ENCODE data around the gene SEMA3E. TPM values are rescaled to one million over a fixed set of nuclear protein-coding genes. Genes with fewer than 3 reads are reported as not detected.

The SEMA3E gene
- total RNA-seq, 3 donors from 2014 or later (not counting 1 experiment from before 2014, with no cell fraction given): not detected

DNA sequence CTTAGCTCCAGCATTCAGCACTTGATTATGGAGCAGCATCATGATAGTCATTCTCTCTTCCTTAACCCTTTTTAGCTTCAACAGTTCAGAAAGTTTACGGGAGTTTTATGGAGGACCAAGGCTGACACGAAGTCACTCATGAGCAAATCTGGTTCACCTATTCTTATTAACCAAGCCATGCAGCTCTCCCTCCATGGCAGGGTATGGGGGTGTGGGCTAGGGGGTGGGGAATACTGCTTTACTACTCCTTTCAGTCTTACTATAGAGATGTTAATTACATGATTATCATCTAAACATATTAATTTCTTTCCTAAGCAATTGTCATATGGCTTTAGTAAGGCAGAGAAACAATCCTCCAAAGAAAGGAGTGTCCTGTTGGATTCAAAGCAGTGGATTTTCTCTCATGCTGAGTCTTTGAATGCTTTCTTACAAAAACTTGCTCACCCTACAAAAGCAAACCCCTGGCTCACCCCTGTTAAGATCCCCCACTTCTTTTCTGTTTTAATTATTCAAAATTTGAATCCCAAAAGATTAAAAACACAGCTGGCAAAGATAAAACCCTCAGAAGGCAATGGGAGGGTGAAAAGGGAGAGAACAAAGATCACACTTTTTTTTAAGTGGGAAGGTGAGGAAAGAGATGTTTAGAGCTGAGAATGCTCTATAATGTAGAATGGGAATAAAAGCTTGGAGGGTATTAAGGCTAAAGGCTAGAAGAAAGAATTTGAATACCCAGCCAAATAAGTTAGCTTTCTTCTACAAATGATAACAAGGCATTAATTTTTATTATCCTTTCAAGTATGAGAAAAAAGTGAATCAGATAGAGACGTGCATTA, 46.4 kb upstream of the SEMA3E start:
- no peak overlapping the region for H3K4me3 ChIP-seq (ENCODE audit: low read length)
- H3K4me1 Mint-ChIP-seq: no peaks in the 10 kb centered on the region
- no peak overlapping the region for H3K4me3 Mint-ChIP-seq
- H3K27me3 Mint-ChIP-seq (ENCODE audit: low read depth in 2 of 2): no peaks in the 10 kb centered on the region
- H3K36me3 Mint-ChIP-seq: no peaks in the 10 kb centered on the region
- no peaks in the 10 kb centered on the region for H3K36me3 ChIP-seq (ENCODE audit: control insufficient read depth, insufficient read depth, low read length)
- 75% methylated on average over 2 of the region's 3 CpGs for WGBS (ENCODE audit: insufficient coverage)
- H3K4me1 ChIP-seq (ENCODE audit: control insufficient read depth, insufficient read depth, low read length): no peaks in the 10 kb centered on the region
- H3K27me3 ChIP-seq (ENCODE audit: control insufficient read depth, insufficient read depth, low read length): no peaks in the 10 kb centered on the region
- no peaks in the 10 kb centered on the region for H3K9me3 ChIP-seq (ENCODE audit: control insufficient read depth, insufficient read depth, low read length)
- no peak for ATAC-seq
- TF ChIP-seq CTCF (IDR thresholded peaks at IDR 0.05): no peak
- no peak for DNase-seq
- no peak overlapping the region for H3K27ac Mint-ChIP-seq
- intact Hi-C loops (cut with micrococcal nuclease): no loop called here
- peaks cover 20 to 26% of the 10 kb centered on the region in 2 donors for H3K9me3 Mint-ChIP-seq
- no peak overlapping the region for H3K27ac ChIP-seq (ENCODE audit: low read length)

GRCh38 chr7:83693256-83693655, 44.3 kb upstream of the SEMA3E start:
- peaks cover 14% of the 10 kb centered on the region in 2 donors for H3K9me3 Mint-ChIP-seq
- Histone ChIP-seq H3K36me3 (ENCODE audit: control insufficient read depth, insufficient read depth, low read length) (no peaks in the 10 kb centered on the region), H3K4me1 (ENCODE audit: control insufficient read depth, insufficient read depth, low read length) (no peaks in the 10 kb centered on the region), H3K9me3 (ENCODE audit: control insufficient read depth, insufficient read depth, low read length) (no peaks in the 10 kb centered on the region), H3K27ac (ENCODE audit: low read length) (no peak overlapping the region), H3K4me3 (ENCODE audit: low read length) (no peak overlapping the region), H3K27me3 (ENCODE audit: control insufficient read depth, insufficient read depth, low read length) (no peaks in the 10 kb centered on the region)
- 94% methylated on average over 1 of the region's 1 CpG for whole genome bisulfite sequencing (ENCODE audit: insufficient coverage)
- no peak for ATAC-seq
- H3K4me1 Mint-ChIP-seq: no peaks in the 10 kb centered on the region
- H3K27me3 Mint-ChIP-seq (ENCODE audit: low read depth in 2 of 2): no peaks in the 10 kb centered on the region
- no peak for TF ChIP-seq CTCF (IDR thresholded peaks at IDR 0.05)
- no peak overlapping the region for H3K27ac Mint-ChIP-seq
- no peak for DNase-seq
- H3K36me3 Mint-ChIP-seq: no peaks in the 10 kb centered on the region
- intact Hi-C loops (cut with micrococcal nuclease): no loop called here
- no peak overlapping the region for H3K4me3 Mint-ChIP-seq

DNA sequence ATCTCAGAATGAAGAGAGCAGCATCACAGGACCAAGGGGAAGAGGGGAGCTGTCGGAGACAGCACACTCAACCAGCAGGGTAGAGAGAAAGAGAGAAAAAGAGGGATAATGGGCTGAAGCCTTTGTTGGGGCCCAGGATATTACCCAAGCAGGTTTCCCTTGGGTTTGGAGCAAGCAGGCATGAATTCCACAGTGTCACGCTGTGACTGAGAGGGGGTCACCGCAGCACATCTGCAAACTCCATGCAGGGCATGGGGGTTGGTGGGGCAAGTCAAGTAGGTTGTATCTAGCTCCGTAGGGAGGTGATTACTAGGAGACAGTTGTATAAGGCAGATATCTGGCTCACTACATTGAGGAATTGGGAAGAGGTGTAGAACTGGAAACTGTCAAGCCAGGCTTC, 42.2 kb upstream of the SEMA3E start:
- Mint-ChIP-seq H3K36me3 (no peaks in the 10 kb centered on the region), H3K27me3 (ENCODE audit: low read depth in 2 of 2) (no peaks in the 10 kb centered on the region), H3K27ac (no peak overlapping the region), H3K9me3 (peaks cover 6% of the 10 kb centered on the region in 2 donors), H3K4me3 (no peak overlapping the region), H3K4me1 (no peaks in the 10 kb centered on the region)
- no peak for TF ChIP-seq CTCF (IDR thresholded peaks at IDR 0.05)
- no peaks in the 10 kb centered on the region for H3K4me1 ChIP-seq (ENCODE audit: control insufficient read depth, insufficient read depth, low read length)
- no peak for DNase-seq
- H3K27ac ChIP-seq (ENCODE audit: low read length): no peak overlapping the region
- no peaks in the 10 kb centered on the region for H3K27me3 ChIP-seq (ENCODE audit: control insufficient read depth, insufficient read depth, low read length)
- H3K9me3 ChIP-seq (ENCODE audit: control insufficient read depth, insufficient read depth, low read length): no peaks in the 10 kb centered on the region
- no peaks in the 10 kb centered on the region for H3K36me3 ChIP-seq (ENCODE audit: control insufficient read depth, insufficient read depth, low read length)
- WGBS (ENCODE audit: insufficient coverage): 62% methylated on average over 4 of the region's 4 CpGs
- no peak overlapping the region for H3K4me3 ChIP-seq (ENCODE audit: low read length)
- no peak for ATAC-seq
- intact Hi-C loops (cut with micrococcal nuclease): no loop called here

DNA sequence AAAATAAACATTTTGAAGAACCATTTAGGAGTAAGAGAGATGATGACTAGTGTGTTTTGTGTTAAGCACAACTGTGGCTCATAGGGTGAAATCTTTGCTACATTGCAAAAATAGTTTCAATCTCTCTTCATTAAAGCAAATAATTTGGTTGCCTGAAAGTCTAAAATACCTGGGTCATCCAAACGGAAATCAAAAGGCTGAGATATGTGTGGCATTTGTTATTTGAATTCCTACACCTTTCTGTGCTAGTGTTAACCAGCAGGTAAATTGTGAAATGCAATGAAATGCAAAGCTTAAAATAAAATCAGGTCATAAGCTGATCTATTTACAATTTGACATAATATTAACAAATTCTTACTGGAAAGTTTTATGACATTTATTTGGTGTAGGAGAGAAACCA, 40.9 kb upstream of the SEMA3E start:
- no peak for TF ChIP-seq CTCF (IDR thresholded peaks at IDR 0.05)
- Mint-ChIP-seq H3K9me3 (peaks cover 4% of the 10 kb centered on the region in 2 donors), H3K27ac (no peak overlapping the region), H3K36me3 (no peaks in the 10 kb centered on the region), H3K27me3 (ENCODE audit: low read depth in 2 of 2) (no peaks in the 10 kb centered on the region), H3K4me3 (no peak overlapping the region), H3K4me1 (no peaks in the 10 kb centered on the region)
- no peak for ATAC-seq
- no peak overlapping the region for H3K27ac ChIP-seq (ENCODE audit: low read length)
- H3K9me3 ChIP-seq (ENCODE audit: control insufficient read depth, insufficient read depth, low read length): peaks cover 3% of the 10 kb centered on the region
- no peaks in the 10 kb centered on the region for H3K27me3 ChIP-seq (ENCODE audit: control insufficient read depth, insufficient read depth, low read length)
- intact Hi-C loops (cut with micrococcal nuclease): no loop called here
- 13% methylated on average over 1 of the region's 1 CpG for WGBS (ENCODE audit: insufficient coverage)
- DNase-seq: no peak
- no peak overlapping the region for H3K4me3 ChIP-seq (ENCODE audit: low read length)
- no peaks in the 10 kb centered on the region for H3K36me3 ChIP-seq (ENCODE audit: control insufficient read depth, insufficient read depth, low read length)
- H3K4me1 ChIP-seq (ENCODE audit: control insufficient read depth, insufficient read depth, low read length): no peaks in the 10 kb centered on the region

All from natural killer cell (primary cell).